Fibroblast of the conjunctiva (primary cell): ENCODE results near the gene SLC38A3.

Experiments used
- DNase-seq: peaks from one replicate; pipeline ENCODE4 v3.0.0-alpha.2; 2010; ENCODE audit warnings: low read depth

The SLC38A3 gene

DNA sequence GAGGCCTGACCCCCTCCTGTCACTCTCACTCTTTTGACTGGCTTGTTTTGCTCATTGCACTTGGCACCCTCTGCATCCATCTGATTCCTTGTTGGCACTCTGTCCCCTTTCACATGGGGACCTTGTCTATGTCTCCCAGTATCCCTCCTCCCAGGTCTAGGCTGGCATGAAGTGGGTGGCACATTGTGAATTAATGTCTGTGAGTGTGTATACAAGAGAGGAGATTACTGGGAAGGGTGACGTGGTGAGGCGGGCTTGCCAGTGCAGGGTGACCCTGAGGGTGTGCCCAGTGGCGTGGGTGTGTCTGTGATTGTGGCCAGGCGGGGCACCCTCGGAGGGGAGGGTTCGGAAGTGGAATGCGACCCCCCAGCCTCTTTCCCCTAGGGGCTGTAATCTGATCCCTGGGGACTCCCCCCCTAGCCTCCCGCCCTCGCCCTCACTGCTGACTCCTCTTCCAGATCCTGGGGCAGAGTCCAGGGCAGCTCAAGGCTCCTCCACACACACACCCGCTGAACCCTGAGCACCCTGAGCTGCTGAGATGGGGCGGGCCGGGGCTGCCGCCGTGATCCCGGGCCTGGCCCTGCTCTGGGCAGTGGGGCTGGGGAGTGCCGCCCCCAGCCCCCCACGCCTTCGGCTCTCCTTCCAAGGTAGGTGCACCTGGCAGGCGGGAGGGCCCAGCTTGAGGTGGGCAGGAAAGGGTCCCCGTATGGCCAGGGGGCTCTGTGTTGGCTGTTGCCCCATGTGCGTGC, 63.8 kb downstream of the SLC38A3 start, which contains the start of gene SEMA3B:
Gene SEMA3B (plus strand): TSS at position 445 of the 749 bp plus-strand sequence. CDS start 94 bp downstream, at position 539.
- DNase-seq, result no peak

DNA sequence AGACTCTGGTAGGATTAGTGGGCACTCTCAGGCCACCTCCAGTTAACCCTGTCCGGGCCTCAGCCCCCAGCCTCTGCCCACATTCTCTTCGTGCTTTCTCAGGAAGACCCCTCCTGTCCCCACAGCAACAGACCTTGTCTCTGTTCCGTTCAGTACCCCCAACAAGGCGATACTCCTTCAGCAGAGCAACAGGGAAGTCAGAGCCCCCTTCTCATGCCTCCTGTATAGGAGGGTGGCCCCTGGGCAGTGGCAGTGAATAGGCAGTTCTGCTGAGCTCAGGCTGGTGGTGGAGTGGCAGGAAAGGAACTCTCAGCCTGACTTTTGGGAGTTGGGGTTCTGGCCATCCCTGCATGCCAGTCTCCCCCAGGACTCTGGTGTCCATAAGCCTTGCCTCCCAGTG, 64.4 kb downstream of the SLC38A3 start:
- no peak for DNase-seq

DNA sequence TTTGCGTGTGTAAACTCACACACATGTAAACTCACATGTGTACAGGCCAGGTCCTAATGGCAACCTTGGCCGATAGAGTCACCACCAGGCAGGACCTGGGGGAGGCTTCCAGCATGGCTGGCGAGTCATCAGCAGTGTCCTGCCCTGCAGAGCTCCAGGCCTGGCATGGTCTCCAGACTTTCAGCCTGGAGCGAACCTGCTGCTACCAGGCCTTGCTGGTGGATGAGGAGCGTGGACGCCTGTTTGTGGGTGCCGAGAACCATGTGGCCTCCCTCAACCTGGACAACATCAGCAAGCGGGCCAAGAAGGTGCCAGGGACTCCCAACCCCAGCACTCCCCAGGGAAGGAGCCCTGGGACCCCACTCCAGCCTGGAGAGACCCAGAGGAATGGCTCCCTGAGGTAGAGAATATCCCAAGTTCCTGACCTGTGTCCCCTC, 64.9 kb downstream of the SLC38A3 start:
- DNase-seq, result no peak

DNA sequence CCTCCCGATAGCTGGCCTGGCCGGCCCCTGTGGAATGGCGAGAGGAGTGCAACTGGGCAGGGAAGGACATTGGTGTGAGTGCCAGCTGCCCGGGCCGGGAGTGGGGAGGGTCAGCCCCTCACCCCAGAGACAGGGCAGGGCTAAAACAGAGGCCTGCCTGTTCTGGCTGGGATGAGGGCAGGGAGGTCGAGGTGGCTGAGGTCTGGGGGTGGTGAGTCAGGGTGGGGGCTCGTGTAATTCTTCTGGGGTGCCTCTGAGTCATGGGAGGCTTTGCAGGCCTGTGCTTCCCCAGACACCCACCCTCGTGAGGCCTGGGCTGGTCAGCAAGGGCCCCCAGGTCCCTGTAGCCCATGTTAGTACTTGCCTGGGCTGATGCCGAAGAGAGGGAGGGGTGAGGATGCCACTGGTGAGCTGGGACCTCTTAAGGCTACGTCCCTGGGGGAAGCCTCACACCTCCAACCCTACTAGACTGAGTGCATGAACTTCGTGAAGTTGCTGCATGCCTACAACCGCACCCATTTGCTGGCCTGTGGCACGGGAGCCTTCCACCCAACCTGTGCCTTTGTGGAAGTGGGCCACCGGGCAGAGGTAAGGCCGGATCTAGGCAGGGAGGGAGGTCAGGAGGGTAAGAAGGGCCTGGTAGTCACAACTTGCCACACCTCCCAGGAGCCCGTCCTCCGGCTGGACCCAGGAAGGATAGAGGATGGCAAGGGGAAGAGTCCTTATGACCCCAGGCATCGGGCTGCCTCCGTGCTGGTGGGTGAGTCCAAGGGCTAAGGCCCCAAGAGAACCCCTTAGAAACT, 65.6 kb downstream of the SLC38A3 start:
- DNase-seq, result no peak
